ENCODE results near the gene KCNQ4. TPM values are rescaled to one million over a fixed set of nuclear protein-coding genes. Genes with fewer than 3 reads are reported as not detected.
A peak's percentile ranks its signal among the peaks of the same experiment; 100 is the strongest.

KCNQ4 gene
- total and polyA plus RNA-seq, 4 experiments from 2014 or later: 0.14 to 0.33 (median 0.20) TPM; not detected in 1

- H3K27me3 ChIP-seq (ENCODE audit: insufficient read depth, low read length): no peaks in the 10 kb centered on the region
- CTCF ChIA-PET (ENCODE audit: partially characterized antibody): interaction anchor here (0.6 to 2.5 kb wide), 13 partner anchors 9 to 321 kb away, joined by 3 to 24 read pairs (median 4); partner anchors contain the start of gene CITED4
- no peak for DNase-seq
- POLR2A ChIA-PET (ENCODE audit: partially characterized antibody): interaction anchor here (1.6 kb wide), 1 partner anchor 9 kb away, joined by 6 read pairs; the partner anchor contains the start of gene CITED4
- Mint-ChIP-seq H3K27ac (no peak overlapping the region), H3K4me1 (peaks cover 5 to 10% (median 6%) of the 10 kb centered on the region in 4 donors), H3K27me3 (no peaks in the 10 kb centered on the region), H3K4me3 (no peak overlapping the region), H3K9me3 (no peaks in the 10 kb centered on the region), H3K36me3 (no peaks in the 10 kb centered on the region)
- H3K4me1 ChIP-seq (ENCODE audit: insufficient read depth, low read length): peaks cover 4% of the 10 kb centered on the region
- H3K4me3 ChIP-seq (ENCODE audit: low read length in 2 of 2): no peak overlapping the region
- H3K9me3 ChIP-seq (ENCODE audit: control insufficient read depth in 1 of 2, low read length in 2 of 2): no peaks in the 10 kb centered on the region
- intact Hi-C loops (cut with micrococcal nuclease): no loop called here
- no peaks in the 10 kb centered on the region for H3K36me3 ChIP-seq (ENCODE audit: insufficient read depth, low read length)
- H3K27ac ChIP-seq (ENCODE audit: low read depth, low read length): no peak overlapping the region
Observed at GRCh38 chr1:40853113-40853884, 69.7 kb downstream of the KCNQ4 start.

- ChIA-PET CTCF (ENCODE audit: partially characterized antibody) (interaction anchor here (0.6 to 2.5 kb wide), 9 partner anchors 8 to 322 kb away, joined by 3 to 24 read pairs (median 3); partner anchors contain the start of gene CITED4), POLR2A (ENCODE audit: partially characterized antibody) (interaction anchor here (1.6 kb wide), 1 partner anchor 9 kb away, joined by 6 read pairs; the partner anchor contains the start of gene CITED4)
- no peak overlapping the region for H3K27ac ChIP-seq (ENCODE audit: low read depth, low read length)
- H3K27me3 ChIP-seq (ENCODE audit: insufficient read depth, low read length): no peaks in the 10 kb centered on the region
- no peak for DNase-seq
- Mint-ChIP-seq H3K27me3 (no peaks in the 10 kb centered on the region), H3K27ac (no peak overlapping the region), H3K36me3 (no peaks in the 10 kb centered on the region), H3K9me3 (no peaks in the 10 kb centered on the region), H3K4me1 (peaks cover 5 to 10% (median 6%) of the 10 kb centered on the region in 4 donors), H3K4me3 (no peak overlapping the region)
- H3K4me3 ChIP-seq (ENCODE audit: low read length in 2 of 2): no peak overlapping the region
- no peaks in the 10 kb centered on the region for H3K36me3 ChIP-seq (ENCODE audit: insufficient read depth, low read length)
- H3K4me1 ChIP-seq (ENCODE audit: insufficient read depth, low read length): peaks cover 4% of the 10 kb centered on the region
- no peaks in the 10 kb centered on the region for H3K9me3 ChIP-seq (ENCODE audit: control insufficient read depth in 1 of 2, low read length in 2 of 2)
- intact Hi-C loops (cut with micrococcal nuclease): no loop called here
Observed at GRCh38 chr1:40853885-40854170, 70.2 kb downstream of the KCNQ4 start.

- H3K9me3 Mint-ChIP-seq: no peaks in the 10 kb centered on the region
- Histone ChIP-seq H3K4me1 (ENCODE audit: insufficient read depth, low read length) (no peaks in the 10 kb centered on the region), H3K27ac (ENCODE audit: low read depth, low read length) (no peak overlapping the region), H3K36me3 (ENCODE audit: insufficient read depth, low read length) (no peaks in the 10 kb centered on the region), H3K9me3 (ENCODE audit: control insufficient read depth in 1 of 2, low read length in 2 of 2) (no peaks in the 10 kb centered on the region), H3K4me3 (ENCODE audit: low read length in 2 of 2) (no peak overlapping the region), H3K27me3 (ENCODE audit: insufficient read depth, low read length) (no peaks in the 10 kb centered on the region)
- no peak for DNase-seq
- H3K27me3 Mint-ChIP-seq: no peaks in the 10 kb centered on the region
- H3K36me3 Mint-ChIP-seq: no peaks in the 10 kb centered on the region
- intact Hi-C loops (cut with micrococcal nuclease): no loop called here
- ChIA-PET POLR2A (ENCODE audit: partially characterized antibody) (no interaction called here), CTCF (ENCODE audit: partially characterized antibody) (interaction anchor here (0.7 to 2.3 kb wide), 3 partner anchors 81 to 225 kb away, joined by 3 to 6 read pairs (median 4); no protein-coding TSS in a partner anchor)
- peak overlapping the region in 1 of 7 donors; percentile 31 for H3K27ac Mint-ChIP-seq
- no peak overlapping the region for H3K4me3 Mint-ChIP-seq
- H3K4me1 Mint-ChIP-seq: peaks cover 0 to under 1% (median 0%) of the 10 kb centered on the region in 4 donors
Observed at GRCh38 chr1:40855513-40855912, 71.9 kb downstream of the KCNQ4 start.

GRCh38 chr1:40856116-40856515, 72.5 kb downstream of the KCNQ4 start:
- peaks cover 0 to 2% of the 10 kb centered on the region in 2 donors for H3K36me3 Mint-ChIP-seq
- peaks cover 4% of the 10 kb centered on the region for H3K4me1 ChIP-seq (ENCODE audit: insufficient read depth, low read length)
- intact Hi-C loops (cut with micrococcal nuclease): no loop called here
- no peaks in the 10 kb centered on the region for H3K9me3 ChIP-seq (ENCODE audit: control insufficient read depth in 1 of 2, low read length in 2 of 2)
- peaks cover 2 to 6% (median 4%) of the 10 kb centered on the region in 4 donors for H3K4me1 Mint-ChIP-seq
- H3K27me3 ChIP-seq (ENCODE audit: insufficient read depth, low read length): no peaks in the 10 kb centered on the region
- H3K4me3 Mint-ChIP-seq: no peak overlapping the region
- H3K27ac ChIP-seq (ENCODE audit: low read depth, low read length): no peak overlapping the region
- CTCF ChIA-PET (ENCODE audit: partially characterized antibody): interaction anchor here (0.7 to 2.3 kb wide), 7 partner anchors 17 to 324 kb away, joined by 3 to 6 read pairs (median 3); no protein-coding TSS in a partner anchor
- DNase-seq: no peak
- H3K9me3 Mint-ChIP-seq: no peaks in the 10 kb centered on the region
- peaks cover 0 to 4% of the 10 kb centered on the region in 2 donors for H3K27me3 Mint-ChIP-seq
- POLR2A ChIA-PET (ENCODE audit: partially characterized antibody): no interaction called here
- H3K27ac Mint-ChIP-seq: no peak overlapping the region
- H3K4me3 ChIP-seq (ENCODE audit: low read length in 2 of 2): no peak overlapping the region
- no peaks in the 10 kb centered on the region for H3K36me3 ChIP-seq (ENCODE audit: insufficient read depth, low read length)

GRCh38 chr1:40856656-40857302, 73.2 kb downstream of the KCNQ4 start:
- no peaks in the 10 kb centered on the region for H3K9me3 ChIP-seq (ENCODE audit: control insufficient read depth in 1 of 2, low read length in 2 of 2)
- no peak overlapping the region for H3K27ac ChIP-seq (ENCODE audit: low read depth, low read length)
- Mint-ChIP-seq H3K4me3 (no peak overlapping the region), H3K27me3 (peaks cover 0 to 4% of the 10 kb centered on the region in 2 donors), H3K4me1 (peaks cover 2 to 6% (median 4%) of the 10 kb centered on the region in 4 donors), H3K36me3 (peaks cover 0 to 2% of the 10 kb centered on the region in 2 donors), H3K27ac (no peak overlapping the region), H3K9me3 (no peaks in the 10 kb centered on the region)
- no peaks in the 10 kb centered on the region for H3K27me3 ChIP-seq (ENCODE audit: insufficient read depth, low read length)
- no peak for DNase-seq
- CTCF ChIA-PET (ENCODE audit: partially characterized antibody): interaction anchor here (0.9 to 2.3 kb wide), 5 partner anchors 17 to 325 kb away, joined by 3 to 6 read pairs (median 3); no protein-coding TSS in a partner anchor
- intact Hi-C loops (cut with micrococcal nuclease): no loop called here
- peaks cover 8% of the 10 kb centered on the region for H3K4me1 ChIP-seq (ENCODE audit: insufficient read depth, low read length)
- no peak overlapping the region for H3K4me3 ChIP-seq (ENCODE audit: low read length in 2 of 2)
- no peaks in the 10 kb centered on the region for H3K36me3 ChIP-seq (ENCODE audit: insufficient read depth, low read length)
- POLR2A ChIA-PET (ENCODE audit: partially characterized antibody): no interaction called here

- H3K4me3 Mint-ChIP-seq: no peak overlapping the region
Observed at GRCh38 chr1:40857737-40858136, 74.2 kb downstream of the KCNQ4 start.

More at GRCh38 chr1:40857737-40858136, 74.2 kb downstream of the KCNQ4 start:
- POLR2A ChIA-PET (ENCODE audit: partially characterized antibody): no interaction called here
- Mint-ChIP-seq H3K4me1 (peaks cover 4 to 12% (median 7%) of the 10 kb centered on the region in 4 donors), H3K36me3 (peaks cover 0 to 4% of the 10 kb centered on the region in 2 donors), H3K9me3 (no peaks in the 10 kb centered on the region), H3K27me3 (peaks cover 0 to 4% of the 10 kb centered on the region in 2 donors), H3K27ac (no peak overlapping the region)
- Histone ChIP-seq H3K27me3 (ENCODE audit: insufficient read depth, low read length) (no peaks in the 10 kb centered on the region), H3K36me3 (ENCODE audit: insufficient read depth, low read length) (no peaks in the 10 kb centered on the region), H3K27ac (ENCODE audit: low read depth, low read length) (no peak overlapping the region), H3K4me3 (ENCODE audit: low read length in 2 of 2) (no peak overlapping the region), H3K4me1 (ENCODE audit: insufficient read depth, low read length) (peaks cover 10% of the 10 kb centered on the region), H3K9me3 (ENCODE audit: control insufficient read depth in 1 of 2, low read length in 2 of 2) (no peaks in the 10 kb centered on the region)
- CTCF ChIA-PET (ENCODE audit: partially characterized antibody): interaction anchor here (0.7 to 2.3 kb wide), 4 partner anchors 26 to 188 kb away, joined by 3 to 6 read pairs (median 3); no protein-coding TSS in a partner anchor
- intact Hi-C loops (cut with micrococcal nuclease): no loop called here
- no peak for DNase-seq
